Activated T-cell treated with anti-CD3 and anti-CD28 coated beads for 1 hour (primary cell): ENCODE measurements around the gene CKMT2.
"Not testable (repeated sequence)": the region's sequence is repeated elsewhere in the genome, so short reads cannot be mapped to it uniquely, and the experiment has no call there.

Source experiments
- DNase-seq: peaks from one replicate; pipeline ENCODE4 v3.0.0-alpha.2; 2020; ENCODE audit warnings: low read depth

CKMT2 gene

DNA sequence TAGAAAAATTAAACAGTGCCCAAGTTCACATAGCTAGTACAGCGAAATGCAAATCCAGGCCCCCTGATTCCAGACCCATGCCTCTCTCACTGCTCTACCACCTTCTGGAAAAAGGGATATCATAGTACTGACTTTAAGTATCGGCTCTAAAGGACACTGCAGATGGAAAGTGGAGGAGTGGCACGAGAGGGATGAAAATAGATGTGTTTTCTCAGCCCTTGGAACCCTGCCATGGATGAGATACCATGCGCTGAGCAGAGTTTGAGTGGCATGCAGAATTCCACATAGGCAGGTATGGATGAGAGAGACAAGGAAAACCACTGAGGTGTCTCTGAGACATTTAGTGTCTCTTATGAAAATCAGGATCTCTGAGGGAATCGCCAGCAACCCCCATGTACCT, 18.8 kb downstream of the CKMT2 start:
- DNase-seq: no peak

DNA sequence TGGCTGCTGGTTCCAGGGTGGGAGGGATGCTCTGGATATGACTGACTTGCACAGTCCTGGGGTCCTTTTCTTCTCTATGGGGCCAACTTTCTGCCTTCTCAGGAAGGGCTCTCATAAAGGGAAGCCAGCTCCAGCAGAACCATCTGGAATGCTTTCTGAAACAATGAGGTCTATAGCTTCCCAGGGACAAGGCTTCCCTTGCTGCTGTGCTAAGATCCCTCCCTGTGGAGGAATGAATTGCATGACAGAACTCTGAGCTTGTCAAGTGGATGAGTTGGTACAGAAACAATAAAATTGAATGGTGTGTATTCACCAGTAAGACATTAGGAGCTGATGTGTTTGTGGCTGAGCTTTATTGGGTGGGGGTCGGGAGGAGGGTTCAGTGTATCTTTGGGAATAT, 19.8 kb downstream of the CKMT2 start:
- no peak for DNase-seq

DNA sequence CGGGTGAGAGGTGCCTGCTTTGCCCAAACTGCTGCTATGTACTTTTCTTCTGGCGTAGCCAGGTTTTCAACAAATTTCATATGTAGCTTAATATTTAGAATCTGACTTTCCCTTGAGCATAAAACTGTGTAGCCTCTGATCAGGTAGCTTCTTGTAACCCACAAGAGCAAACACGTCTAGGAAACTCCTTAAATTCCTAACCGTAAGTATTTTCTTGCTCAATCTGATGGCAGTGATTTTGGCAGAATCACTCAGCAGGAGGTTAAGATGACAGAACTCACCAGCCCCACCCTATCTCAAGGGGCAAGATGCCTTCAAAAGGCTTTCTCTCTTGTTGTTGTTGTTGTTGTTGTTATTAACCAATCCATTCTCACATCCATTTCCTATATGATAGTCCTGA, 20.8 kb downstream of the CKMT2 start:
- no peak for DNase-seq

DNA sequence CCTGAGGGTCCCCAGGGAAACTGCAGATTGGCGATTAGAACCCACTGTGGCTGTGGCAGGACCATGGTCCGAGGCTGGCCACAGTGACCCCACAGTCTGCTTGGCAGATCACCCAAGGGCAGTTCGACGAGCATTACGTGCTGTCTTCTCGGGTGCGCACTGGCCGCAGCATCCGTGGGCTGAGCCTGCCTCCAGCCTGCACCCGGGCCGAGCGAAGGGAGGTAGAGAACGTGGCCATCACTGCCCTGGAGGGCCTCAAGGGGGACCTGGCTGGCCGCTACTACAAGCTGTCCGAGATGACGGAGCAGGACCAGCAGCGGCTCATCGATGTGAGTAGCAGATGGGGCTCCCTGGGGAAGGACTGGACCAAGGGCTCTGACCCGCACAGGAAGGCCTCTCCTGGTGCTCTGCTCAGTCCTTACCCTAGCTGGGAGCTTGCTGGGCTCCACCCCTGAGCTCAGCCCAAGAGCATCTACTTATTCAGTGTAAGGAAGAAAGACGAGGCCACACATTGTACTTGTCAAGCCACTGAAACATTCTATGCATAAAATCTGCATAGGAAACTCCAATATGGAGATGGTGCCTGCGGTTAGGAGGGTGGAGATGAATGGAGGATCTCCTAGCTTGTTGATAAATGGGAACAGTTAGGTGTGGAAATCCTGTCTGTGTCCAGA, 21.9 kb downstream of the CKMT2 start:
- no peak for DNase-seq

- DNase-seq: no peak
Measured at GRCh38 chr5:81256766-81257165, 23.6 kb downstream of the CKMT2 start.

- DNase-seq: not testable (repeated sequence)
Measured at GRCh38 chr5:81262796-81263195, 29.7 kb downstream of the CKMT2 start.

DNA sequence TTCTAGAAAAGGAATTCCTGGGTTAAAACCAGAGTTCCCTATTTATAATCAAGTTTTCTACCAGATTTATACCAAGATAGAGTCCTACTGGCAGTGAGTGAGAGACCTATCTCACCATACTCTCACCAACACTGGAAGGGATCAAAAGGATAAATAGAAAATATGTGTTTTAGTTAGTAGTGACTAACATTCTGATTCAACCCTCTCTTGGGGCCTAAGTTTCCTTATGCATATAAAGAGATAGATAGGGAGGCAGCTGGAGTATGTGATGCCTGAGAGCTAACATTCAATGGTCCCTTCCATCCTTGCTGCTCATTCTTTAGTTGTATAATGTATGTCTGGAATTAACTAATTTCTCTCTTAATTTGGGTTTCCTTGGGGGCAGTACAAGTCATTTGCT, 32.0 kb downstream of the CKMT2 start:
- no peak for DNase-seq

- DNase-seq: no peak
Measured at GRCh38 chr5:81268521-81269196, 35.5 kb downstream of the CKMT2 start.

- DNase-seq: no peak
Measured at GRCh38 chr5:81269751-81270393, 36.8 kb downstream of the CKMT2 start.

- not testable (repeated sequence) for DNase-seq
Measured at GRCh38 chr5:81270394-81271027, 37.4 kb downstream of the CKMT2 start.

DNA sequence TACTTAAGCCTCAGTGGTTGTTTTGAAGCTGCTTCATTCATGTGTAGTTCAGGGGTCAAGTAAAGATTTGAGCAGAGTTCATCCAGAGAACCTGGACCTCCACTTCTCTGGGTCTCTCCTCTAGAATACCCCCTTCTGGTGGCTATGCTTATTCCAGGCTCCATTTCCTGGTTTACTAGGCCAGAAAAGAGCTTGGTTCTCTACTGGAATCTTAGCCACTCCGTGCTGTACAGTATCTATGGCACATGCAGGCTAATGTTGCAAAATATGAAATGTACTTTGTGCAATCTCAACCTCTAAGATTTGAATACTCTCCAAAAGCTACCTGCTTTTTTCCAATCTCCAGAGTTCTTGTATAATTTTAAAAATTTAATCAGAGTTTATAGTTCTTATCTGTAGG, 50.9 kb downstream of the CKMT2 start:
- no peak for DNase-seq

DNA sequence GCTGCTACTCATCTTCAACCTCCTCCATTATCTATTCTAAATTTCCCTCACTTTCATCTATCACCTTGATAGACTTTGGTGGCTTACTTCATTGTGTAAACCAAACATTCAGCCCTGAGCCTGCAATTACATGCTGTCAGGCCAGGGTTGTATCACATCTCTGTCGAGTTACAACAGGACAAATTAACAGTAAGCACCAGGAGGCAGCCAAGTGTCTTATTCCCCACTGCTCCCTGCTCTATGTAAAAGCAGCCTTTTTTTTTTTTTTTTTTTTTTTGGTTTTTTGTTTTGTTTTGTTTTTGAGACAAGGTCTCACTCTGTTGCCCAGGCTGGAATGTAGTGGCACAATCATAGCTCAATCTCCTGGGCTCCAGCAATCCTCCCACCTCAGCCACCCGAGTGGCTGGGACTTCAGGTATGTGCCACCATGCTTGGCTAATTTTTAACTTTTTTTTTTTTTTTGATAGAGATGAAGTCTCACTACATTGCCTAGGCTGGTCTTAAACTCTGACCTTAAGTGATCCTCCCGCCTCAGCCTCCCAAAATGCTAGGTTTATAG, 53.0 kb downstream of the CKMT2 start:
- no peak for DNase-seq

- no peak for DNase-seq
Measured at GRCh38 chr5:81288021-81288433, 54.9 kb downstream of the CKMT2 start.

DNA sequence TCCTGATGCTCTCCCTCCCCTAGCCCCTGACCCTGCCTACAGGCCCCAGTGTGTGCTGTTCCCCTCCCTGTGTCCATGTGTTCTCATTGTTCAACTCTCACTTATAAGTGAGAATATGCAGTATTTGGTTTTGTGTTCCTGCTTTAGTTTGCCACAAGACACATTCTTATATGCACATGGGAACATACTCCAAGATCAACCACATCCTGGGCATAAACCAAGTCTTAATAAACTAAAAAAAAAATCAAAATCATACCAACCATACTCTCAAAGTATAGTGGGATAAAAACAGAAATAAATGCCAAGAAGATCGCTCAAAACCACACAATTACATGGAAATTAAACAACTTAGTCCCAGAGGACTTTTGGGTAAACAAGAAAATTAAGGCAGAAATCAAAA, 57.0 kb downstream of the CKMT2 start:
- DNase-seq: no peak

DNA sequence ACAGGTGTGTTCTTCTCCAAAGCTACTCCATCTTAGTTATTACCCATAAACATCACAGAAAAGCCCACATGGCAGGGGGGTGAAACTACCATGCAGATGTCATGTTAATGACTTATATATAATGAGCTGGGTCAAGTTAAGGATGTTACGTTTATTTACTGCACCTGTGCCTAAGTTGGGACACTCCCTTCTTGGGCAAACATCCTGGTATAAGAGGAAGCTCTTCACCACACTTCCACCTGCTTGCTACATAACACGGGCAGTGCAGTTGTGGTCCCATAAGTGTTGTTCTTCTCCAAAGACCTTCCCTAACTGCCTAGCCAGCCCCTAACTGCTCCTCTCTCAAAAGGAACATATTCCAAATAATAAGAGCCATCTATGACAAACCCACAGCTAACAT, 59.0 kb downstream of the CKMT2 start:
- DNase-seq: no peak

GRCh38 chr5:81294021-81294420, 60.9 kb downstream of the CKMT2 start:
- not testable (repeated sequence) for DNase-seq

- DNase-seq: no peak
Measured at GRCh38 chr5:81297531-81297930, 64.4 kb downstream of the CKMT2 start.

GRCh38 chr5:81300921-81301270, 67.8 kb downstream of the CKMT2 start:
- no peak for DNase-seq

DNA sequence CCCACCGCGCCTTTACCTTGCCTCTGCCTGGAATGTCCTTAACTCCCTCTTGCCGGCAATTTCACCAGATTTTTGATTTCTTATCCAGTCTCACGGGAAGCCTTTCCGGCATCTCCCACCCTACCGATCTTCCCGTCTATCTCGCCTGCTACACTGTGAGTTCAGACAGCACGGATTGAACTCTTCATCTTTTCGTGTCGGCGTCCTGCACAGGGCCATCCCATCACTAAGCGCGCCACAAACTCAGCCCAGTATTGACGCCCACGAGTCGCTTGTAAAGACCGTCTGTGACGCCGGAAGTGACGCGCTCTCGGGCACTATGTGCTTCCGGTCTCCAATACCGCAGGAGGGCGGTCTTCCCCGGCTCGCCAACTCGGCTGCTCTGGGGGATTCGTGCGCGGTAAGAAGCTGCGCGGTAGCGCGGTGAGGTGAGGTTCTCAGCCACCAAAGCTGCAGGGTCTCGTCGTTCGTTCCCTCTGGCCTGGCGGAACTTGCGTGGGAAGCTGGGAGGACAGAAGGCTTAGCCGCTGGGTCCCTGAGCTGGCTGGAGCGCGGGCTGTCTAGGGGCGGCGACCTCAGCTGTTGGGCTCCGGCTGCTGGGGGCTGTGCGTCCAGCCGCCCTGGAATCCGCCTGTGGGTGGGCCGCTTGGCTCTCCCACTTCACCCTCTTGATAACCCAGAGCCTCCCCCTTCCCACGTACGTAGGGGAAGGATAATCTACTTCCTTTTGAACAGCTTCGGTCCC, 68.3 kb downstream of the CKMT2 start, which contains the start of gene ZCCHC9:
TSS of gene ZCCHC9 (plus strand) at position 317 of the 745 bp plus-strand sequence. CDS start 3,171 bp downstream, outside the sequence.
- DNase-seq: peak; percentile 86

GRCh38 chr5:81302596-81302995, 69.5 kb downstream of the CKMT2 start:
- DNase-seq: no peak

- DNase-seq: no peak
Measured at GRCh38 chr5:81303563-81303962, 70.4 kb downstream of the CKMT2 start.

DNA sequence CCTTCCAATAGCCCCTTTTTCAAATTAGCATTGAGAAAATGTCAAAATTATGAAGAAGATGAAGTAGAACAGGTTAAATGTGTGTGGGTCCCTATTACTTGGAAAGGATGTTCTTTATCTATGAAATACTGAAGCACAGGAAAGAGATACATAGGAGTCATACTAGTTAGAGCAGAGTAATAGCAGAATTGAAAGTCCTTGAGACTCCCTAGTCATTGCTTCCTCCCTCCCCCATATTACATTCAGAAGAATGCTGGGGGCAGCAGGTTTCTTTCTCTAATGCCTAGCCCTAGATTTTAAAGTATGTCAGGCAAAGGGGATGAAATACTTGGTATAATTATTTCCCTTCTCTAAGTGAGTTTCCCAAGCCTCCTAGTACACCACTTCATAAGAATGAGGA, 72.7 kb downstream of the CKMT2 start:
- DNase-seq: no peak
